ENCODE data around the gene CLOCK.

The CLOCK gene

DNA sequence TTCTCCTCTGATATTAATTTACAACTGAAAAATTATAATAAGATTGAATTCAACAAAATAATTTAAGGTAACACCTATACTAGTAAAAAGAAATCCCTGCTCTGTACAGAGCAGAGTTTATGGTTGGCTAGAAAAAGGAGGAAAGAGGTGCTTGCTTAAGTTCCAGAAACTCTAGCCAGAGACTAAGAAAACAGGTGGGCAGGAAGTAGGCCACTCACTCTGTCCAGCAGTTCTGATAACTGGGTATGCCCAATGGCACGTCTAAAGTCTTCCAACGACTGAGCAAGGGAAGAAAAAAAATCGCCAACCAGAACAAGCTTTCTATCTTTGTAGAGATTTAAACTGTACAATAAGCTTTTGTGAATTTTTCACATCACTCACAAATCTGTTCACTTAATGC lies 108.9 kb downstream of the CLOCK start:
- TF ChIP-seq SIN3A (IDR thresholded peaks at IDR 0.05; ENCODE audit: borderline replicate concordance, insufficient read depth, low read length) (no peak), REST (IDR thresholded peaks at IDR 0.05; ENCODE audit: insufficient read depth in 1 of 2, low read depth in 2 of 2, low read length in 2 of 2) (no peak), POLR2AphosphoS5 (IDR thresholded peaks at IDR 0.05; ENCODE audit: low read depth, low read length) (no peak), FOXP2 (optimal IDR thresholded peaks at IDR 0.05; ENCODE audit: borderline replicate concordance, extremely low read depth, extremely low read length, insufficient read depth) (no peak), TAF1 (IDR thresholded peaks at IDR 0.05; ENCODE audit: borderline replicate concordance, insufficient read depth, low read length) (no peak)

DNA sequence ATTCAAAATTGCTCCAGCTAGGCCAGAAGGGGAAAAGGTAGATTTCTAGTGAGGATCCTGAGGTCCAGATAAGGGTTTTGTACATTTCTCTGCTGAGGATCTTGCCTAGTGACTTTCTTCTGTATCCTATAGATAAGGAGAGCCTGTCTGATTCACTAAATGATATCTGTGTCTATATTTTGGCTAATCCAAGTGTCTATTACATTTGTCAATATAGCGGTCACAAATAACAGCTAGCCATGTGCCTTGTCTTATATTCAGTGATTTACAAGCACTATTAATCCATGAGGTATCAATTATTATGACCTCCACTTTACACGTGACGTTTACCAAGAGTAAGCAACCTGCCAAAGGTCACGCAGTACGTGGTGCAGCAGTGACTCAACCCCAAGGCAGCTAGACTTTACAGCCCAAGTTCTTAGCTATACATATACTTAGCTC lies 109.3 kb downstream of the CLOCK start:
- TF ChIP-seq SIN3A (IDR thresholded peaks at IDR 0.05; ENCODE audit: borderline replicate concordance, insufficient read depth, low read length) (no peak), REST (IDR thresholded peaks at IDR 0.05; ENCODE audit: insufficient read depth in 1 of 2, low read depth in 2 of 2, low read length in 2 of 2) (no peak), POLR2AphosphoS5 (IDR thresholded peaks at IDR 0.05; ENCODE audit: low read depth, low read length) (no peak), TAF1 (IDR thresholded peaks at IDR 0.05; ENCODE audit: borderline replicate concordance, insufficient read depth, low read length) (no peak), FOXP2 (optimal IDR thresholded peaks at IDR 0.05; ENCODE audit: borderline replicate concordance, extremely low read depth, extremely low read length, insufficient read depth) (no peak)

GRCh38 chr4:55435141-55435841 lies 111.4 kb downstream of the CLOCK start:
- TF ChIP-seq TAF1 (IDR thresholded peaks at IDR 0.05; ENCODE audit: borderline replicate concordance, insufficient read depth, low read length) (no peak), SIN3A (IDR thresholded peaks at IDR 0.05; ENCODE audit: borderline replicate concordance, insufficient read depth, low read length) (no peak), REST (IDR thresholded peaks at IDR 0.05; ENCODE audit: insufficient read depth in 1 of 2, low read depth in 2 of 2, low read length in 2 of 2) (no peak), POLR2AphosphoS5 (IDR thresholded peaks at IDR 0.05; ENCODE audit: low read depth, low read length) (no peak; the same call in 1 of the 2 replicates)

DNA sequence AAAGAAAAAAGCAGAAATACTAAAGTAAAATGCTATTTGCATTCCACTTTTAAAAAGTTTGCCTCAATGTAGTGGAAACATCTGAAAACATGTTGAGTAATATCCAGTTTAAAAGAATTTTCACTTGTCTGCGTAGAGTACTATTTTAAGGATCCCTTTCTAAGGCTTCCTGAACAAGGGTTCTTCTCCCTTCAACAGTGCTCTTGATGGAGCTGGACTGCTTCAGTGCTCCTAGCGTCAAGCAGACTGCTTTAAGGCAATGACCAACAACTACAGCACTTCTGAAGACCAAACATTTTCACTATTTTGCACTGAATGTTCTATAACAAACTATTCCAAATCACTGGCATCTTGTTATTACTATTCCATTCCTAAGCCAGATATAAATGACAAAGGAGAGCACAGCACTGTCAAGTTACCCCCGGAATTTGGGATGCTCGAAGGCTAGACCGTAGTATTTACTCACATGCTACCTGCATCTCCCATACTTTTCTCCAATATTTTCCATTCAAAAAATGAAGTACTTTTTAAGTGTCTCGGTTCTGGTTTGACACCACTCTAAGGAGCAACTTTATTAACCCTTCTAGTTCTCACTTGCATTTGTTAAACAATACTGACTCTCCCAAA lies 114.9 kb downstream of the CLOCK start:
- no peak for TF ChIP-seq SIN3A (IDR thresholded peaks at IDR 0.05; ENCODE audit: borderline replicate concordance, insufficient read depth, low read length)
- no peak for TF ChIP-seq FOXP2 (optimal IDR thresholded peaks at IDR 0.05; ENCODE audit: borderline replicate concordance, extremely low read depth, extremely low read length, insufficient read depth)
- no peak for TF ChIP-seq POLR2AphosphoS5 (IDR thresholded peaks at IDR 0.05; ENCODE audit: low read depth, low read length)
- TF ChIP-seq TAF1 (IDR thresholded peaks at IDR 0.05; ENCODE audit: borderline replicate concordance, insufficient read depth, low read length): no peak
- no peak for TF ChIP-seq REST (IDR thresholded peaks at IDR 0.05; ENCODE audit: insufficient read depth in 1 of 2, low read depth in 2 of 2, low read length in 2 of 2)

All from PFSK-1 (cell line).